Measurements from ENCODE around the gene MMP14.

DNA sequence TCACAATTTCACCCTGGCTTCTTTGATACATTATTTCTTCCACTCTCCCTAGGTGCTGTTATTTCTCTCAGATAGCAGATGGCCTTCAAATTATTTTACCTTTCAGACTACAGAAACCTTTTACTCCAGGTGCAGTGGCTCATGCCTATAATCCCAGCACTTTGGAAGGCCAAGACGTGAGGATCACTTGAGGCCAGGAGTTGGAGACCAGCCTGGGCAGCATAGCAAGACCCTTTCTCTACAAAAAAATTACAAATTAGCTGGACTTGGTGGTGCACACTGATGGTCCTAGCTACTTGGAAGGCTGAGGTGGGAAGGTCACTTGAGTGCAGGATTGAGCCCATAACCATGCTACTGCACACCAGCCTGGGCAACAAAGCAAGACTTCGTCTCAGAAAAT, 44.2 kb upstream of the MMP14 start:
- TF ChIP-seq, protein P1, sequence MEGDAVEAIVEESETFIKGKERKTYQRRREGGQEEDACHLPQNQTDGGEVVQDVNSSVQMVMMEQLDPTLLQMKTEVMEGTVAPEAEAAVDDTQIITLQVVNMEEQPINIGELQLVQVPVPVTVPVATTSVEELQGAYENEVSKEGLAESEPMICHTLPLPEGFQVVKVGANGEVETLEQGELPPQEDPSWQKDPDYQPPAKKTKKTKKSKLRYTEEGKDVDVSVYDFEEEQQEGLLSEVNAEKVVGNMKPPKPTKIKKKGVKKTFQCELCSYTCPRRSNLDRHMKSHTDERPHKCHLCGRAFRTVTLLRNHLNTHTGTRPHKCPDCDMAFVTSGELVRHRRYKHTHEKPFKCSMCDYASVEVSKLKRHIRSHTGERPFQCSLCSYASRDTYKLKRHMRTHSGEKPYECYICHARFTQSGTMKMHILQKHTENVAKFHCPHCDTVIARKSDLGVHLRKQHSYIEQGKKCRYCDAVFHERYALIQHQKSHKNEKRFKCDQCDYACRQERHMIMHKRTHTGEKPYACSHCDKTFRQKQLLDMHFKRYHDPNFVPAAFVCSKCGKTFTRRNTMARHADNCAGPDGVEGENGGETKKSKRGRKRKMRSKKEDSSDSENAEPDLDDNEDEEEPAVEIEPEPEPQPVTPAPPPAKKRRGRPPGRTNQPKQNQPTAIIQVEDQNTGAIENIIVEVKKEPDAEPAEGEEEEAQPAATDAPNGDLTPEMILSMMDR (IDR thresholded peaks at IDR 0.05; ENCODE audit: low read length): no peak
- TF ChIP-seq EZH2phosphoT487 (IDR thresholded peaks at IDR 0.05; ENCODE audit: low read length) (no peak), EZH2 (optimal IDR thresholded peaks at IDR 0.05; ENCODE audit: low read depth, low read length) (no peak)

All from MM.1S (cell line).